GM11168 (cell line): ENCODE results near the gene RAB4A.

Experiments used
- in situ Hi-C: fragments of 300-500 bp; cut with MboI; formaldehyde crosslinking; loops from one replicate; pipeline ENCODE4 v1.12.0; 2022; ENCODE audit warnings: low sequenced_read_pairs; ENCODE audit not compliant: unreplicated experiment

RAB4A gene

GRCh38 chr1:229266832-229267500 is 3.9 kb upstream of the RAB4A start:
- in situ Hi-C loops = no loop called here

- in situ Hi-C loops = no loop called here
Observed at GRCh38 chr1:229268505-229268904, 2.4 kb upstream of the RAB4A start.

GRCh38 chr1:229271448-229272159 is 693 bp downstream of the RAB4A start:
- in situ Hi-C loops = no loop called here

- in situ Hi-C loops = no loop called here
Observed at GRCh38 chr1:229272164-229273158, 1.6 kb downstream of the RAB4A start.

- in situ Hi-C loops = no loop called here
Observed at GRCh38 chr1:229273507-229274232, 2.8 kb downstream of the RAB4A start.

- in situ Hi-C loops = no loop called here
Observed at GRCh38 chr1:229275005-229275404, 4.1 kb downstream of the RAB4A start.

- in situ Hi-C loops = no loop called here
Observed at GRCh38 chr1:229278120-229278741, 7.3 kb downstream of the RAB4A start.

- in situ Hi-C loops = no loop called here
Observed at GRCh38 chr1:229279242-229279641, 8.3 kb downstream of the RAB4A start.

- in situ Hi-C loops = no loop called here
Observed at GRCh38 chr1:229280037-229280828, 9.3 kb downstream of the RAB4A start.

- in situ Hi-C loops = no loop called here
Observed at GRCh38 chr1:229280921-229281320, 10.0 kb downstream of the RAB4A start.

GRCh38 chr1:229281339-229281926 is 10.5 kb downstream of the RAB4A start:
- in situ Hi-C loops = no loop called here

GRCh38 chr1:229282295-229282823 is 11.4 kb downstream of the RAB4A start:
- in situ Hi-C loops = no loop called here

GRCh38 chr1:229283183-229283611 is 12.3 kb downstream of the RAB4A start:
- in situ Hi-C loops = no loop called here

- in situ Hi-C loops = no loop called here
Observed at GRCh38 chr1:229284887-229285286, 14.0 kb downstream of the RAB4A start.

GRCh38 chr1:229285440-229285839 is 14.5 kb downstream of the RAB4A start:
- in situ Hi-C loops = no loop called here

GRCh38 chr1:229286099-229286766 is 15.3 kb downstream of the RAB4A start:
- in situ Hi-C loops = no loop called here

- in situ Hi-C loops = no loop called here
Observed at GRCh38 chr1:229287267-229287666, 16.4 kb downstream of the RAB4A start.

GRCh38 chr1:229288516-229288915 is 17.6 kb downstream of the RAB4A start:
- in situ Hi-C loops = no loop called here
